Left renal pelvis (tissue), 4 donors: ENCODE results near the gene KCNT2. TPM values are rescaled to one million over a fixed set of nuclear protein-coding genes. Genes with fewer than 3 reads are reported as not detected.

Experiments
- DNase-seq, 4 donors: peaks; one replicate each; pipeline ENCODE4 v3.0.0-alpha.2; 2013; ENCODE audit warnings: low read depth in 4 of 4, low spot score in 3 of 4
- polyA plus RNA-seq, 4 donors: library from polyadenylated mRNA; unstranded; fragments of 120-200 nt; gene quantifications; one replicate each; pipeline ENCODE4 v1.2.1, GENCODE V29; 2013; ENCODE audit not compliant: insufficient read length in 4 of 4

Gene KCNT2
- polyA plus RNA-seq, 4 donors = 8.0 to 13.9 (median 12.0) TPM

DNA sequence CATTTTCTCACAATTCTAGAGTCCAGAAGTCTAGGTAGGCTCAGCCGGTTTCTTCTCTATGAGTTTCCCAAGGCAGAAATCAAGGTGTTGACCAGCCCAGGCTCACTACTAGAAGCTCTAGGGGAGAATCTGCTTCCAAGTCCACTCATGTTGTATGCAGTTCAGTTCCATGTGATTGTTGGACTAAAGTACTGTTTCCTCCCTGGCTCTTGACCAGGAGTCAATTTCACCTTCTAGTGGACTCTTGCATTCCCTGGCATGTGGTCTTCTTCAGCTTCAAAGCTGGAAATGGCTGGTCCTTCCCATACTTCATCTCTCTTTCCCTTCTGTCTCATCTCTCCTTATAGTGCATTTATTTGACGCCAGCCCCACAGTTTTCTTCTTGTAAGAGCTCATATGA lies 153.4 kb downstream of the KCNT2 start:
- DNase-seq = no peak

- DNase-seq = no peak
Observed at GRCh38 chr1:196451103-196451502, 157.1 kb downstream of the KCNT2 start.

DNA sequence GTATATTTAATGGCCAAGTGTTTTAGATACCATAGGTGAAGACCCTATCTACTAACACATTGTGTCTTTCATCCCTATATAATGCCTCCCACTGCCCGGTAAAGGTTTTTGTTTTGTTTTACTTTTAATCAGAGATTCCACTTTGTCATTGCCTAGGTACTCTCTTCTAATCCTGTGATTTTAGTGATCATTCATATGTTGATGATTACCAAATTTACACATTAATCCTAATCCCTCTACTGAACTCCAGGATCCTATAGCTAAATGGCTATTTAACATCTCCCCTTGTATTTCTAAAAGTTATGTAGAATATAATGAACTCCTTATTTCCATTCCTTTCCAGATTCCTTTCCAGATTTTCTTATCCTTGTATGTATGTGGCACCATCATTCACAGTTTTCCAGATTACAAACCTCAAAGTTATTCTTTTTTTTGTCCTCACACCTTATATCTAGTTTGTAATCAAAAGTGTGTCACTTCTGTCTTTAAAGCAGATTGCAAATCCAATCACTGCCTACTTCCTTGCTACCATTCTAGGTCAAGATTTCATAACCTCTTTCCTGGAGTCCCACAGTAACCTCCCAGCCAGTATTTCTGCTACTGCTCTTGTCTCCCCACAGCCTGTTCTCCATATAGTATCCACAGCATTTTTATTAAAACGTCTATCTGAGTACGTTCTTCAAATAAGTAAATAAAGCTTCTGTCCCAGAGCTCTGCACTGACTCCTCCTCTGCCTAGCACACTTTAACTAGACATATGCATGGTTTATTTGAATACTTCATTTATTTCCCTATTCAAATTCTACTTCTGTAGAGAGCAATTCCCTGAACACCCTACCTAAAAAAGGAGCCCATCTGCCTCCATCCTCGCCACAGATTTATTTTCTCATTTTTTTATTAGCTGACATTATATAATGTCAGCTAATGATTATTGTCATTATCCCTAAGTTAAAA lies 157.8 kb downstream of the KCNT2 start:
- no peak for DNase-seq

DNA sequence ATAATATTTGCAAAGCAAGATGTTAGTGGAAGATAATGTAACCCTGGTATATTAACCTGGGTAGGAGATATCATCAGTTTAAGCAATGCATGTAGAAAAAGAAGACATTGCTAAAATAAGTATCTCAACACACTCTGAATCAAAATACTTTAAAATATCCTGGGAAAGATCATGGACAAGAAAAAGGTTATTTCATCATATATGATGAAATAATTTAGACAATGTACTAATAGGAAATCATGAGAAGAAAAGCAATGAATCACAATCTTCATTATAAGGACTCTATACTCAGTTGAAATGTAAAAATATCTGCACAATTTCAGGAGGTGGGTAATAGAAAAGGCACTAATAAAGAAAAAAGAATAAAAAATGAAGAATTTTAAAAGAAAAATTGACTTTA lies 158.8 kb downstream of the KCNT2 start:
- no peak for DNase-seq

- no peak for DNase-seq
Observed at GRCh38 chr1:196445775-196446174, 162.5 kb downstream of the KCNT2 start.

- no peak for DNase-seq
Observed at GRCh38 chr1:196444634-196445033, 163.6 kb downstream of the KCNT2 start.

GRCh38 chr1:196442366-196442765 lies 165.9 kb downstream of the KCNT2 start:
- DNase-seq = no peak

GRCh38 chr1:196440711-196441110 lies 167.5 kb downstream of the KCNT2 start:
- DNase-seq = no peak

GRCh38 chr1:196438329-196438728 lies 169.9 kb downstream of the KCNT2 start:
- peak in 3 of 4 donors; percentile 2 to 18 (median 5) for DNase-seq

DNA sequence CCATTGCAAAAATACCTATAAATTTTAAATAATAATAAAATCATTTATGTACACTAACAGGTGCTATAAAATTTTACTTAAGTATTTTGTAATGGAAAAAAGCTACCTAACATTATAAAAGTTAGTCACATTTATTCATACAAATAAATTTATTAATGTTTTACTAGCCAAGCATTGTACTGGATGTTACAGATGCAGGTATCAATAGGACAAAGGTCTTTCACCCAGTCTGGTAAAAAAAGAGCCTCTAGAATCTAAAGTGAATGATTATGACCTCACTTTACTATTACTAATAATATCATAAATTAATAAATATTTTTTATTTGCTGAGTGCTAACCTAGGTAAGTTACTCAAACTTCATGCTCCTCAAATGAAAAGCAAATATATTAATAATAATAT lies 170.6 kb downstream of the KCNT2 start:
- DNase-seq = no peak

DNA sequence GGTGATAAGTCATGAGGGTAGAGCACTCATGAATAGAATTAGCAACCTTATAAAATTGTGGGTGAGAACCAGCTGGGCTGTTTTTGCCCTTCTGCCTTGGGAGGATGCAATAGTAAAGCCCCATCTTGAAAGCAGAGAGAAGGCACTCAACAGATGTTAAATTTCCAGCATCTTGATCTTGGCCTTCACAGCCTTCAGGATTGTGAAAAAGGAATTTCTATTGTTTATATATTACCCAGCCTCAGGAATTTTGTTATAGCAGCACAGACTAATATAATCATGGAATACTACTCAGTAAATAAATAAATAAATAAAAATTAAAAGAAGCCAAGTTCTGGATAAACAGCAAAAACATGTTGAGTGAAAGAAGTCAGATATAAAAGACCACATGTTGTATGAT lies 175.2 kb downstream of the KCNT2 start:
- no peak for DNase-seq

- no peak for DNase-seq
Observed at GRCh38 chr1:196427976-196428734, 180.1 kb downstream of the KCNT2 start.

GRCh38 chr1:196425513-196425912 lies 182.7 kb downstream of the KCNT2 start:
- no peak for DNase-seq

GRCh38 chr1:196423612-196424011 lies 184.6 kb downstream of the KCNT2 start:
- no peak for DNase-seq

DNA sequence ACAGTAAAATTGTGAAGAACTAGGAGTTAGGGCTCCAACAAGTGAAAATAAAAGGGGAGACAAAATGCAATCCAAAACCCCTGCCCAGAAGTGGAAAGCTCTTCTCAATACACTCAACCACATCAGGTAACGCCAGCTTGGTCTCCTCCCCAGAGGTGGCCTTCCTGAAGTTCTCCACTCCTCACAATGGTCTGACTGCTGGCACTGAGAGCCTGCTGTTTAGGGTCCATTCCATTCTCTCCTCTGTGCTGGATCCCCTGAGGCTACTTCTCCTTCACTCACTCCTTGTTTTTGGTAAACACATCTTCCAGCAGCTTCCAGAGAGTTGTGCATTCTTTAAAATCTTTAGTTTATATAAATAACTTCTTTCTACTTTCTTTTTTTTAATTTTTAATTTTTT lies 189.5 kb downstream of the KCNT2 start:
- no peak for DNase-seq

DNA sequence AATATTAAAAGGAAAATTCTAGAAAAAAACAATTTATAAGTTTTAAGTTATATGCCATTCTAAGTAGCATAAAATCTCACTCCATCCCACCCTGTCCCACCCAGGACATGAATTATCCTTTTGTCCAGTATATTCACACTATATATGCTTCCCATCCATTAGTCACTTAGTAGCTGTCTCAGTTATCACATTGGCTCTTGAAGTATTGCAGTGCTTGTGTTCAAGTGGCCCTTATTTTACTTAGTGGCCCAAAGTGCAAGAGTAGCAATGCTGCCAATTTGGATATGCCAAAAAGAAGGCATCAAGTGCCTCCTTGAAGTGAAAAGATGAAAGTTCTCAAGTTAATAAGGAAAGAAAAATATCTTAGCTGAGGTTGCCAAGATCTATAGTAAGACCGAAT lies 192.3 kb downstream of the KCNT2 start:
- no peak for DNase-seq

GRCh38 chr1:196412326-196412725 lies 195.9 kb downstream of the KCNT2 start:
- no peak for DNase-seq

GRCh38 chr1:196410768-196411167 lies 197.5 kb downstream of the KCNT2 start:
- no peak for DNase-seq

DNA sequence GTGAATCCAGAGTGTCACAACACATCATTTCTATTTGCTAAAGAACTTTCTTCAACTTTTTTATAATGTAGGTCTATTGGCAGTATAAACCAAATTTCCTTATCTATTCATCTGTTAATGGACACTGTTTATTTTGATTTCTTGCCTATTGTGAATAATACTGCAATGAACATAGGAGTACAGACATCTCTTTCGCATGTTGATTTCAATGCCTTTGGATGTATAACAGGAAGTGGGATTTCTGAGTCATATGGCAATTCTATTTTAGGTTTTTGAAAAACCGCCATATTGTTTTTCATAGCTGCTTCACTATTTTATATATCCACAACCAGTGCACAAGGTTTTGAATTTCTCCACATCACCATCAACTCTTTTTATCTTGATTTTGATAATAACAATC lies 198.7 kb downstream of the KCNT2 start:
- no peak for DNase-seq

- peak in 3 of 4 donors; percentile 17 to 45 (median 18) for DNase-seq
Observed at GRCh38 chr1:196407358-196408051, 200.7 kb downstream of the KCNT2 start.

- no peak for DNase-seq
Observed at GRCh38 chr1:196405839-196406238, 202.4 kb downstream of the KCNT2 start.
